Vagina (tissue), 2 donors: ENCODE measurements around the gene WDR74. TPM values are rescaled to one million over a fixed set of nuclear protein-coding genes. Genes with fewer than 3 reads are reported as not detected.

Experiments
- DNase-seq, 2 donors: peaks; one replicate each; pipeline ENCODE4 v3.0.0-alpha.2; 2017; ENCODE audit errors: extremely low spot score in 2 of 2
- H3K27ac ChIP-seq: fragments of 200-600 bp; sonication (generic); one replicate; pipeline ENCODE4 v1.5.1; 2019
- H3K27me3 ChIP-seq: fragments of 200-600 bp; sonication (generic); one replicate; pipeline ENCODE4 v1.5.1; 2019
- H3K36me3 ChIP-seq, 2 donors: fragments of 200-600 bp; sonication (generic); one replicate each; pipeline ENCODE4 v1.5.1; 2017 to 2019
- H3K4me1 ChIP-seq: fragments of 200-600 bp; sonication (generic); one replicate; pipeline ENCODE4 v1.5.1; 2019
- H3K4me3 ChIP-seq, 2 donors: fragments of 200-600 bp; sonication (generic); 1 replicate in 1 of 2; 2 replicates in 1 of 2; pipeline ENCODE4 v1.5.1; 2016 to 2019
- H3K9me3 ChIP-seq: fragments of 200-600 bp; sonication (generic); one replicate; pipeline ENCODE4 v1.5.1; 2019
- CTCF ChIP-seq, 3 experiments: fragments of 450-650 bp in 2 of 3; fragments of 200-600 bp in 1 of 3; sonication (generic) in 1 of 3; IDR thresholded peaks; one replicate each; pipeline ENCODE4 v1.5.1; 2017 to 2019; ENCODE audit warnings: antibody characterized with exemption in 3 of 3, mild to moderate bottlenecking in 2 of 3, moderate library complexity in 2 of 3
- POLR2A ChIP-seq, 2 donors: fragments of 450-650 bp; IDR thresholded peaks; one replicate each; pipeline ENCODE4 v1.6.1; 2017; ENCODE audit warnings: antibody characterized with exemption in 2 of 2, mild to moderate bottlenecking in 2 of 2, moderate library complexity in 2 of 2
- POLR2AphosphoS5 ChIP-seq, 2 donors: sonication (generic); formaldehyde crosslinking; IDR thresholded peaks; one replicate each; pipeline ENCODE4 v1.9.0; 2017; ENCODE audit warnings: antibody characterized with exemption in 2 of 2, mild to moderate bottlenecking in 2 of 2, low read depth in 1 of 2; ENCODE audit not compliant: insufficient read depth in 1 of 2
- intact Hi-C: fragments of 100-400 bp; cut with DNase I; formaldehyde crosslinking; loops from one replicate; pipeline ENCODE4 v1.15.1; 2023
- total RNA-seq: library from RNA; depleted of rRNA; stranded (reverse); fragments of >200 nt; gene quantifications from one replicate; pipeline ENCODE4 v1.2.3, GENCODE V29; 2016

The WDR74 gene
- total RNA-seq, 1 donor from 2014 or later = 51.8 TPM

DNA sequence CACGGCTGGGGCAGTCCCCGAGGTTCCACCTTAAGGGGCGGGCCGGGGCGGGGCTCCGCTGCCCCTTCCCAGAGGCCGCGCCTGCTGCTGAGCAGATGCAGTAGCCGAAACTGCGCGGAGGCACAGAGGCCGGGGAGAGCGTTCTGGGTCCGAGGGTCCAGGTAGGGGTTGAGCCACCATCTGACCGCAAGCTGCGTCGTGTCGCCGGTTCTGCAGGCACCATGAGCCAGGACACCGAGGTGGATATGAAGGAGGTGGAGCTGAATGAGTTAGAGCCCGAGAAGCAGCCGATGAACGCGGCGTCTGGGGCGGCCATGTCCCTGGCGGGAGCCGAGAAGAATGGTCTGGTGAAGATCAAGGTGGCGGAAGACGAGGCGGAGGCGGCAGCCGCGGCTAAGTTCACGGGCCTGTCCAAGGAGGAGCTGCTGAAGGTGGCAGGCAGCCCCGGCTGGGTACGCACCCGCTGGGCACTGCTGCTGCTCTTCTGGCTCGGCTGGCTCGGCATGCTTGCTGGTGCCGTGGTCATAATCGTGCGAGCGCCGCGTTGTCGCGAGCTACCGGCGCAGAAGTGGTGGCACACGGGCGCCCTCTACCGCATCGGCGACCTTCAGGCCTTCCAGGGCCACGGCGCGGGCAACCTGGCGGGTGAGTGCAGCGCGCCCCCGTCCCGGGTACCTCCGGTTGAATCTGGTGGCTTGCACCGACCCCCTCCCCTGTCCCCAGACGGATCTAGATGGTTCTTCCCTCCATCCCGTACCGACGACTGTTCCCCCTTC is 41.6 kb upstream of the WDR74 start, which contains the start of gene SLC3A2:
Gene SLC3A2, plus strand, starts transcription at position 94 of the 776 bp plus-strand sequence. Its CDS starts 128 bp downstream, at position 222.
- peaks cover 0 to 35% of the 10 kb centered on the region in 2 donors for H3K36me3 ChIP-seq
- intact Hi-C loops = no loop called here
- no peaks in the 10 kb centered on the region for H3K27me3 ChIP-seq
- H3K4me1 ChIP-seq = peaks cover 53% of the 10 kb centered on the region
- H3K27ac ChIP-seq = peak within 1 kb of the TSS; percentile 100
- TF ChIP-seq POLR2AphosphoS5 (IDR thresholded peaks at IDR 0.05; ENCODE audit: insufficient read depth in 1 of 2, low read depth in 1 of 2) (peak; percentile 82 to 100), POLR2A (IDR thresholded peaks at IDR 0.05) (peak; percentile 87 to 99), CTCF (IDR thresholded peaks at IDR 0.05) (peak in 2 of 3 experiments; percentile 44 to 72)
- H3K9me3 ChIP-seq = no peaks in the 10 kb centered on the region
- peak in 1 of 2 donors; percentile 97 for DNase-seq
- H3K4me3 ChIP-seq = peak within 1 kb of the TSS; percentile 98 to 100

DNA sequence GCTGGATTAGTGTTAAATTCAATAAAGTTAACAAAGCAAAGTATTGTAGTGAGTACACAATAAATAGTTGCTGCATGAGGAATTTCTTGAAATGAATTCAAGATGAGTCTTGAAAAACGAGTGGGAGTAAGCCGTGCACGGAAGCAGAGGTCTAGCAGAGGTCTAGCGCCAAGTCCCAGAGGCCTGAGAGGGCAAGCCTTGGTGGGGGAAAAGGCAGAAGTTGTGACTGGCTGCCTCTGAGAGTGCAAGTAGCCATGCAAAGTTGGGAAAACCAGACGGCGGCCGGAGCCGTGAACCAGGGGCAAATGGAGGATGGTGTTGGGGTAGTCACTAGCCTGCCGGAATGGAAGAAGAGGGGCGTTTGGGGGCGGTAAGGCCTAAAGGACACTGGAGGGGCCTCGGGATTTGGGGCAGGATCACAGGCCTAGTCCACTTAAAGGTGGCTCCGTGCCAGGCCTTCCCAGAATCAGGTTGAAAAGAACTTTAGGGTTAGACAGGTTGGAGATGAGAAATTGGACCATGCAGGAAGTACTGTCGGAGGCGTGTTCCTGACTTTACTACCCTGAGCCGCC is 40.9 kb upstream of the WDR74 start:
- intact Hi-C loops = no loop called here
- Histone ChIP-seq H3K4me1 (peaks cover 52% of the 10 kb centered on the region), H3K4me3 (peak overlapping the region; percentile 98 to 100), H3K36me3 (peaks cover 0 to 28% of the 10 kb centered on the region in 2 donors), H3K27me3 (no peaks in the 10 kb centered on the region), H3K27ac (peak overlapping the region; percentile 100), H3K9me3 (no peaks in the 10 kb centered on the region)
- no peak for DNase-seq
- TF ChIP-seq POLR2A (IDR thresholded peaks at IDR 0.05) (no peak), CTCF (IDR thresholded peaks at IDR 0.05) (no peak), POLR2AphosphoS5 (IDR thresholded peaks at IDR 0.05; ENCODE audit: insufficient read depth in 1 of 2, low read depth in 1 of 2) (no peak)

DNA sequence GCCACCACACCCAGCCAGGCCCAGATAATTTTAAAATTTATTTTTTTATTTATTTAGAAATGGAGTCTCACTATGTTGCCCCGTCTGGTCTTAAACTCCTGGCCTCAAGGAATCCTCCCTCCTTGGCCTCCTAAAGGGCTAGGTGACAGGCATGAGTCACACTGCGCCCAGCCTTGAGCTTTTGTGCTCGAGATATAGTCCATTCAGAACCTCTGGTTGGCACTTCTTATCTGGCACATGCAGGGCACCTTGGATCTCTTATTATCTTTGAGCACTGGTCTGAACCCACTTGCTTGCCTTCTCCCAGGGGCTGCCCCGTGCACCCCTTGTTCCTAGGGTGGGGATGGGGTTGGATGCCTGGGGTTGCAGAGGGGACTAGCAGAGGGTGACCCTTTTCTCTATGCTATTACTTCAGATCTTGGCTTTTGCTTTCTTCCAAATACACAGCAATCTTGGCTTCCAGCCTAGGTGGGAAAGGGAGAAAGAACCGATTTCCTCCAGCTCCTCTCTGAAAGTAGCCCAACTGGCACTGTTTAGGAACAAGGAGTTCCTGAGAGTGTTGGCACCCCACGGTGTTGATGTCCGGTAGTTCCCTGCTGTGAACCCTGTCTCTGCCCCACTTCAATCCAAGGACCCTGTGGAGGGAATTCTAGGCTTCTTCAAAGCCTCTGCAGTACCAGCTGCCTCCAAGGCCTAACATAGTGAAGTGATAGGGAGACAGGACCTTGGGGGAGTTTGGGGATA is 40.0 kb upstream of the WDR74 start:
- DNase-seq = no peak
- H3K4me3 ChIP-seq = peak overlapping the region; percentile 98 to 100
- peaks cover 0 to 19% of the 10 kb centered on the region in 2 donors for H3K36me3 ChIP-seq
- peaks cover 44% of the 10 kb centered on the region for H3K4me1 ChIP-seq
- H3K27ac ChIP-seq = peak overlapping the region; percentile 100
- H3K9me3 ChIP-seq = no peaks in the 10 kb centered on the region
- intact Hi-C loops = no loop called here
- no peak for TF ChIP-seq POLR2A (IDR thresholded peaks at IDR 0.05)
- no peaks in the 10 kb centered on the region for H3K27me3 ChIP-seq

DNA sequence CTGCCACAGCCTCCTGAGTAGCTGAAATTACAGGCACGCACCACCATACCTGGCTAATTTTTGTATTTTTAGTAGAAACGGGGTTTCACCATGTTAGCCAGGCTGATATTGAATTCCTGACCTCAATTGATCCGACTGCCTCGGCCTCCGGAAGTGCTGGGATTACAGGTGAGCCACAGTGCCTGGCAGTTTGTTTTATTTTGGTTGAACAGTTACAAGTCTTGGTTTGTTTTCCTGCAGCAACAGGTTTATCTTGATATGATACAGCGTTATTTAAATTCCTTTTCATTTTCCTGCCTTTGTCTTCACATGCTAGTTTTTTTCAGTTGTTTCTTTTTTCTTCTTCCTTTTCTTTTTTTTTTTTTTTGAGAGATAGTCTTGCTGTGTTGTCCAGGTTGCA is 37.3 kb upstream of the WDR74 start:
- H3K27ac ChIP-seq = no peak overlapping the region
- no peaks in the 10 kb centered on the region for H3K27me3 ChIP-seq
- no peaks in the 10 kb centered on the region for H3K36me3 ChIP-seq
- no peak for TF ChIP-seq POLR2AphosphoS5 (IDR thresholded peaks at IDR 0.05; ENCODE audit: insufficient read depth in 1 of 2, low read depth in 1 of 2)
- no peak for TF ChIP-seq POLR2A (IDR thresholded peaks at IDR 0.05)
- TF ChIP-seq CTCF (IDR thresholded peaks at IDR 0.05) = no peak
- no peak for DNase-seq
- H3K9me3 ChIP-seq = no peaks in the 10 kb centered on the region
- intact Hi-C loops = no loop called here
- H3K4me1 ChIP-seq = peaks cover 17% of the 10 kb centered on the region
- no peak overlapping the region for H3K4me3 ChIP-seq

GRCh38 chr11:62875698-62876478 is 36.5 kb upstream of the WDR74 start:
- intact Hi-C loops = no loop called here
- no peaks in the 10 kb centered on the region for H3K36me3 ChIP-seq
- TF ChIP-seq CTCF (IDR thresholded peaks at IDR 0.05) (no peak), POLR2AphosphoS5 (IDR thresholded peaks at IDR 0.05; ENCODE audit: insufficient read depth in 1 of 2, low read depth in 1 of 2) (no peak), POLR2A (IDR thresholded peaks at IDR 0.05) (no peak)
- H3K4me1 ChIP-seq = peaks cover 17% of the 10 kb centered on the region
- no peak overlapping the region for H3K4me3 ChIP-seq
- no peak for DNase-seq
- no peaks in the 10 kb centered on the region for H3K27me3 ChIP-seq
- no peak overlapping the region for H3K27ac ChIP-seq
- H3K9me3 ChIP-seq = no peaks in the 10 kb centered on the region
